ENCODE measurements around the gene POLR3C.

- TF ChIP-seq CTCF (IDR thresholded peaks at IDR 0.05) (no peak), POLR2AphosphoS5 (IDR thresholded peaks at IDR 0.05; ENCODE audit: low read depth, low read length) (no peak), REST (IDR thresholded peaks at IDR 0.05; ENCODE audit: insufficient read depth in 1 of 2, low read depth in 2 of 2, low read length in 1 of 2) (no peak), SIN3A (IDR thresholded peaks at IDR 0.05; ENCODE audit: borderline replicate concordance, insufficient read depth, low read depth, low read length) (no peak)
Measured at GRCh38 chr1:145877923-145878486, 54.0 kb downstream of the POLR3C start.
